HG03196 (cell line): ENCODE results near the gene C5AR2.
"Not testable (repeated sequence)": the region's sequence is repeated elsewhere in the genome, so short reads cannot be mapped to it uniquely, and the experiment has no call there.

ENCODE experiments used
- ATAC-seq: cut with Tn5 transposase; IDR thresholded peaks from one replicate; pipeline ENCODE4 v1.9.1; 2021; ENCODE audit not compliant: unreplicated experiment

Gene C5AR2

GRCh38 chr19:47323409-47323808 lies 8.6 kb upstream of the C5AR2 start:
- no peak for ATAC-seq

- ATAC-seq = no peak
Measured at GRCh38 chr19:47323872-47324271, 8.1 kb upstream of the C5AR2 start.

GRCh38 chr19:47324502-47324901 lies 7.5 kb upstream of the C5AR2 start:
- ATAC-seq = no peak

GRCh38 chr19:47330466-47330869 lies 1.5 kb upstream of the C5AR2 start:
- no peak for ATAC-seq

- ATAC-seq = no peak
Measured at GRCh38 chr19:47331490-47331889, 485 bp upstream of the C5AR2 start.

GRCh38 chr19:47336765-47337718 lies 5.1 kb downstream of the C5AR2 start:
- not testable (repeated sequence) for ATAC-seq

- no peak for ATAC-seq
Measured at GRCh38 chr19:47339196-47339880, 7.4 kb downstream of the C5AR2 start.

- no peak for ATAC-seq
Measured at GRCh38 chr19:47340477-47341208, 8.7 kb downstream of the C5AR2 start.

- no peak for ATAC-seq
Measured at GRCh38 chr19:47341734-47342133, 9.8 kb downstream of the C5AR2 start.

- ATAC-seq = no peak
Measured at GRCh38 chr19:47343194-47343802, 11.3 kb downstream of the C5AR2 start.

- ATAC-seq = no peak
Measured at GRCh38 chr19:47344425-47344824, 12.4 kb downstream of the C5AR2 start.

GRCh38 chr19:47346024-47346423 lies 14.0 kb downstream of the C5AR2 start:
- not testable (repeated sequence) for ATAC-seq

- ATAC-seq = peak; percentile 86
Measured at GRCh38 chr19:47348819-47349795, 17.1 kb downstream of the C5AR2 start, which contains the start of gene DHX34. DHX34 (plus strand) TSS chr19:47349315; CDS start chr19:47353031, 3,716 bp downstream.

- no peak for ATAC-seq
Measured at GRCh38 chr19:47350630-47351029, 18.7 kb downstream of the C5AR2 start.

GRCh38 chr19:47351548-47351947 lies 19.6 kb downstream of the C5AR2 start:
- ATAC-seq = no peak

GRCh38 chr19:47352095-47352494 lies 20.1 kb downstream of the C5AR2 start:
- ATAC-seq = no peak

- no peak for ATAC-seq
Measured at GRCh38 chr19:47353307-47353712, 21.3 kb downstream of the C5AR2 start.

- ATAC-seq = no peak
Measured at GRCh38 chr19:47356900-47357299, 24.9 kb downstream of the C5AR2 start.

- ATAC-seq = no peak
Measured at GRCh38 chr19:47357788-47358680, 26.1 kb downstream of the C5AR2 start.
